ENCODE measurements around the gene FAM217B.
A peak's percentile ranks its signal among the peaks of the same experiment; 100 is the strongest.

The FAM217B gene

DNA sequence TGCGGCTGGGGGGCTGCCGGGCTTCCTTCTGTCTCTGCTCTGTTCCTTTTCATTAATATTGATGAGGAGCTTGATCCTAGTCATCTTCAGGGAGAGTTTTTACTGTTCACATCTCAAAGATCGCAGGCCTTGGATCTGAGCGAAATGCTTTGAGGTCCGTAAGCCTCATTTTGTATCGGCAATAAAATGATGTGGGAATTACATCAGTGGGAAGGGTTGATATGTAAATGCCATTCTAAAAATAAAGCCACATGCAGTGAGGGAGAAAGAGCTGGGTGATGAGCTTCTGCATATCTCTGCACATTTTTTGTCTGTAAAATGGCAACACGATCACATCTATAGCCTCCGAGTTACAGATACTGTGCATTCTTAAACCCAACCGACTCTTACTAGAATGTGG is 42.9 kb downstream of the FAM217B start:
- DNase-seq = no peak

DNA sequence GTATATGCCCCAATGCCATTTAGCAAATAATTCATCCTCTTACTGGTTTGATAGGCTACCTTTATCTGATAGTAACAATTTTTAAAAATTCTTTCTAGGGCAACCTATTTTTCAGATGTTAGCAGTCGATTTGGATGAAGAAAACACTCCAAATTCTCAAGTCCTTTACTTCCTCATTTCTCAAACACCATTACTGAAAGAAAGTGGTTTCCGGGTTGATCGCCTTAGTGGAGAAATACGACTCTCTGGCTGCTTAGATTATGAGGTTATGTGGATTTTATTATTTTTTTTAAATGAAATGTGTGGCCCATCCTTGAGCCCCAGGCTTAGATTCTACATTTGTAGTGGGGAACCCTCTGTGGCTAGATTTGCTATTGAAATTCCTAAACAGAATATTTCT is 44.4 kb downstream of the FAM217B start:
- DNase-seq = no peak

DNA sequence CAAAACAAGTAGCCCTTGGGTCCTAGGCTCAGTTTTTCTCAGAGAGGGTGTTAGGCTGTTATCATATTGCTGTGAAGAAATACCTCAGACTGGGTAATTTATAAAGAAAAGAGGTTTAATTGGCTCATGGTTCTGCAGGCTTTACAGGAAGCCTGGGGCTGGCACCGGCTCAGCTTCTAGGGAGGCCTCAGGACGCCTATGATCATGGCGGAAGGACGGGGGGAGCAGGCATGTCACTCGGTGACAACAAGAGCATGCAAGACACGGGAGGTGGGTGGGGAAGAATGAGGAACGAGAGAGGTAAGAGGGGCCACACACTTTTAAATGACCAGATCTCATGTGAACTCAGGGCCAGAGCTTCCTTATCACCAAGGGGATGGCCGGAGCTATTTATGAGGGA is 45.0 kb downstream of the FAM217B start:
- no peak for DNase-seq

DNA sequence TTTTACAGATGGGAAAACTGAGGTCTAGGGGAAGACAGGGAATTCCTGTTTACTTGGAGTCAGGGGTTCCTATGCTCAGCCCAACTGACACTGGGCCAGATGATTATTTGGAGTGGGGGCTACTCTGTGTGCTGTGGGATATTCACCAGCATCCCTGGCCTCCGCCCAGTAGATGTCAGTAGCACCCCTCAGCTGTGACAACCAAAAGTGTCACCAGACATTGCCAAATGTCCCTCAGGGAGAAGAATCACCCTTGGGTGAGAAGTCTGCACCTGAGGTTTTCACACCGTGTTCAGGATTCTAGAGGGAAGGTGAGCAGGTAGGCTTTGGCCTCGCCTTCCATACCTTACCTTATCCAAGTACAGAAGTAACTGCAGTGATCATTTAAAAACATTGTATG is 45.7 kb downstream of the FAM217B start:
- no peak for DNase-seq

DNA sequence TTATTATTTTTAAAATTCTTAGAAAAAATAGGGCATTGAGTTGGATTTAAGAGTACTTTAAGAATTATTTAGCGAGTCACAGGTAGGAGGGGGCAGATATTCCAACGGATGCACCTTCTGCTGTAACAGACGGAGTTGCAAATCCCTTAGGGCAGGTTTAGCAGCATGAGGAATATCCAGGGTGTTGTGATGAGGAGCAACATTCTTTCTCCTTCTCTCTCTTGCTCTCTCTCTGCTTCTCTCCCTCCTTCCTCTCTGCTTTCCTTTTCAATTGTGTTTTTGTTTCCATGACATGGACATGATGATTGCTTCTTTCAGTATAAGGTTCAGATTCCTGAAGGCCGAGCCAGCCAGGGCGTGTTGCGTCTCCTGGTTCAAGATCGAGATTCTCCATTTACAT is 46.9 kb downstream of the FAM217B start:
- peak; percentile 64 for DNase-seq

DNA sequence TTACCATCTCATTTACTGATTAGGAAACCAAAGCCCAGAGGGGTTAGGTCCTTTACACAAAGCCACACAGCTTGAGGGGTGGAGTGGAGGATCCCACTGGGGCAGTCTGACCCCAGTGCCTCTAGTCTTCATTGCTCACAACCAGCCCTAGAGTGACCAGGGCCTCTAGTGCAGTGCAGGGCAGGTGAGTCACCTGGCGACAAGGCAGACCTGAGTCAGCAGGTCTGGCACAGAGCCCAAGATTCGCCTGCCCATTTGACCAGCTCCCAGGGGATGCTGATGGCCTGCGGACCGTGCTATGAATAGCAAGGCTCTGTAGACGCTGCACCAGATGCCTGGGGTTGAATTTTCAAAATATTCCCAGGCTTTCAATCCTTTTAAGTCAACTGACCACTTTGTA is 48.0 kb downstream of the FAM217B start:
- DNase-seq = no peak

DNA sequence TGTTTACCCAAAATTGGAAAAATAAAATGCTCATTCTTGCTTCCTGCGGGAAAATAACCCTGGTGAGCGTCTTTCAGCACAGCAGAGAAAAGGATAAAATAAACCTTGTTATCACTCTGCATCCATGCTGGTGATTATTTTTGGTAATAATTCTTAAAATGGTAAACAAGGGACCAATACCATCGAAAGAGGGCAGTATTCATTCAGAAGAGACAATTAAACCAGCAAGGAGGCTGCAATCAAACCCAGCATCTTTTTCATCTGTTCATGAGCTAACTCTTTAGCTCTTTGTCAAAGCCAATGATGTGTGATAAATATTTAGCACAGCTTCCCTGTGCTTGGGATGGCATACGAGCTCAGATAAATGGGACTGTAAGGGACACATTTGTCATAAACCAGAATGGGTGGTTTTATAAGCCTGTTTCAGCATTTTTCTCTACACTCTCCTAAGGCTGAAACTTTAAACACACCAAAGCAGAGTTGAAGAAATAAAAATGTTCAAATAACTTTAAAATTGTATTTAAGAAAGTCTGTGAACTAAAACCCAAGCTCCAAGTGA is 52.4 kb downstream of the FAM217B start:
- no peak for DNase-seq

DNA sequence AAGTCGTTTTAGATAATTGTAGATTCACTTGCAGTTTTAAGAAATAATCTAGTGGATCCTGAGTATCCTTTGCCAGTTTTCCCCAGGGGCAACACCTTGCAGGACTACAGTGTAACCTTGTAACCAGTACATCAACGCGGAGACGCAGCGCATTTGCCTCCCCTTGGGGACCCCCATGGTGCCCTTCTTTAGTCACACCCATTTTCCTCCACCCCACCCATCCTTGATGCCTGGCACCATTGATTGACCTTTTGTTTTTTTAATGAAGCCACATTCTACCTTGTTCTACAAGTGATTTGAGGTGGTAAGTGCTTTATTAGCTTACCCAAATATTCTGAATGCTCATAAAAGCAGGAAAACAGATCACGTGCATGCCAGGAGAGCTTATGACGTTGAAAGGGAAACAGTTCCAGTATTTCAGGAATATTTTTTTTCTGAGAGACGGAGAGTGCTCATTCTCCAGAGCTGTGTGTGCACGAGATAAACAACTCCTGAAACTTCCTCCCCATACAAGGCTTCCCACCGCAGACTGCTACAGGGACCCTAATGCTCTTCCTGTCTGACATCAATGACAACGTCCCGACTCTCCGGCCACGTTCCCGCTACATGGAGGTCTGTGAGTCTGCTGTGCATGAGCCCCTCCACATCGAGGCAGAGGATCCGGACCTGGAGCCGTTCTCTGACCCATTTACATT is 53.7 kb downstream of the FAM217B start:
- DNase-seq = no peak

DNA sequence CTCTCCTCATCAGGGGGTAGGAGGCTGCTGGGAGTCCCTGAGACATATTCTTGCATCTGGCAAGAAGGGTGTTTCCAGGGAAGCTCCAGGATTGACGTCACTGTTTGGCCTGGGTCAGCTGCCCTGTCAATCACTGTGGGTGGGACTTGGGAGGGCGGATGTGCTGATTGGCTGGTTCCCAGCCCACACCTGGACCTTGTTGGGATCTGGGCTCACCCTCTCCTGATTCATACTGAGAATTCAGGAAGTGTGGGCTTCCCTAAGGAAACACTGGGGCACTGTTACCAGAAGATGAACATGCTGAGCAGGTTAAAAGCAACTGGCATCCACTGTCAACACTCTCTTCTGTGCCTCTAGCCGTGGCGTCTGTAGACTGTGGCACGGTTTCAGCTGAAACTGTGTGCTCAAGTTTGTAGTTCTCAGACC is 54.5 kb downstream of the FAM217B start:
- DNase-seq = no peak

DNA sequence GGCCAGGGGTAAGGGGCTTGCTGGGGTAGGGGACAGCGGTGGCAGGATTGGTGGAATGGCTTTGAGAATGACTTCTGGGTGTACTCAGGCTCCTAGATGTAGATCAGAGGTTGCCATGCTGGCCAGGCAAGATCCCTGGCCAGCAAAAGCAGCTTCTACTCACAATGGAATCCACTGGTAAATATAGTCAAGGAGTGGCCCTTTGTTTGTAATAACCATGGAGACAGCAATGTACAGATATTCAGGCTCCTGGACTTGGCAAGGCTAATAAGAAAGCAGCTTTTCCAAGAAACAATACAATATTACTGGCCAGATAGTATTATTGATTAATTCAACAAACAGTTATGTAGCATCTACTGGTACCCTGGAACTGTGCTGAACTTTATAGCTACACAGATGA is 55.9 kb downstream of the FAM217B start:
- no peak for DNase-seq

DNA sequence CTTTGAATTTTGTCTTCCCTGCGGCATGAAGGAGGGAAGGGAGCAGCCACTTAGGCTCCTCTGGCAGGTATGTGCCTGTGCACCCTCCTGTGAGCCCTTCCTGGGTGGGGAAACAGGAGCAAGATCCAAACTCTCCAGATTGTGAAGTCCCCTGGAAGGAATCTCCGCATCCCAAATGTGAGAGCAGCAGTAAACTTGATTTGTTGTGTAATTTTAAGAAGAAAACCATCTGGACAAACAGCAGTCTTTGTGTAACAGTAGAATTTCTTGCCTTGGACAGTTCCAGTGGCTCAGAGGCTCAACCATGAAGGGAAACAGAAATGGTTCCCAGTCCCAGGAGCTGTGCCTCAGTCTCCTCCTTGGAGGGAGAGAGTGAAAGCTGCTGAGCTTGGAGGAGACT is 57.7 kb downstream of the FAM217B start:
- no peak for DNase-seq

Data from NCI-H524 treated with DMSO at 0.1 percent for 48 hours (cell line).